ENCODE data around the gene SLC9A2. TPM values are rescaled to one million over a fixed set of nuclear protein-coding genes. Genes with fewer than 3 reads are reported as not detected.

SLC9A2 gene, protein sequence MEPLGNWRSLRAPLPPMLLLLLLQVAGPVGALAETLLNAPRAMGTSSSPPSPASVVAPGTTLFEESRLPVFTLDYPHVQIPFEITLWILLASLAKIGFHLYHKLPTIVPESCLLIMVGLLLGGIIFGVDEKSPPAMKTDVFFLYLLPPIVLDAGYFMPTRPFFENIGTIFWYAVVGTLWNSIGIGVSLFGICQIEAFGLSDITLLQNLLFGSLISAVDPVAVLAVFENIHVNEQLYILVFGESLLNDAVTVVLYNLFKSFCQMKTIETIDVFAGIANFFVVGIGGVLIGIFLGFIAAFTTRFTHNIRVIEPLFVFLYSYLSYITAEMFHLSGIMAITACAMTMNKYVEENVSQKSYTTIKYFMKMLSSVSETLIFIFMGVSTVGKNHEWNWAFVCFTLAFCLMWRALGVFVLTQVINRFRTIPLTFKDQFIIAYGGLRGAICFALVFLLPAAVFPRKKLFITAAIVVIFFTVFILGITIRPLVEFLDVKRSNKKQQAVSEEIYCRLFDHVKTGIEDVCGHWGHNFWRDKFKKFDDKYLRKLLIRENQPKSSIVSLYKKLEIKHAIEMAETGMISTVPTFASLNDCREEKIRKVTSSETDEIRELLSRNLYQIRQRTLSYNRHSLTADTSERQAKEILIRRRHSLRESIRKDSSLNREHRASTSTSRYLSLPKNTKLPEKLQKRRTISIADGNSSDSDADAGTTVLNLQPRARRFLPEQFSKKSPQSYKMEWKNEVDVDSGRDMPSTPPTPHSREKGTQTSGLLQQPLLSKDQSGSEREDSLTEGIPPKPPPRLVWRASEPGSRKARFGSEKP
- total RNA-seq (2022) (0.05 and 0.09 TPM in 2 replicates), Bru-seq, nascent RNA (percentile 12 among the genes with signal in this experiment), BruChase-seq, experiment 1, labeled RNA remaining after a 6-hour chase (percentile 13 among the genes with signal in this experiment), BruChase-seq, experiment 2, labeled RNA remaining after a 2-hour chase (percentile 12 among the genes with signal in this experiment)
- long read RNA-seq = 0 reads

DNA sequence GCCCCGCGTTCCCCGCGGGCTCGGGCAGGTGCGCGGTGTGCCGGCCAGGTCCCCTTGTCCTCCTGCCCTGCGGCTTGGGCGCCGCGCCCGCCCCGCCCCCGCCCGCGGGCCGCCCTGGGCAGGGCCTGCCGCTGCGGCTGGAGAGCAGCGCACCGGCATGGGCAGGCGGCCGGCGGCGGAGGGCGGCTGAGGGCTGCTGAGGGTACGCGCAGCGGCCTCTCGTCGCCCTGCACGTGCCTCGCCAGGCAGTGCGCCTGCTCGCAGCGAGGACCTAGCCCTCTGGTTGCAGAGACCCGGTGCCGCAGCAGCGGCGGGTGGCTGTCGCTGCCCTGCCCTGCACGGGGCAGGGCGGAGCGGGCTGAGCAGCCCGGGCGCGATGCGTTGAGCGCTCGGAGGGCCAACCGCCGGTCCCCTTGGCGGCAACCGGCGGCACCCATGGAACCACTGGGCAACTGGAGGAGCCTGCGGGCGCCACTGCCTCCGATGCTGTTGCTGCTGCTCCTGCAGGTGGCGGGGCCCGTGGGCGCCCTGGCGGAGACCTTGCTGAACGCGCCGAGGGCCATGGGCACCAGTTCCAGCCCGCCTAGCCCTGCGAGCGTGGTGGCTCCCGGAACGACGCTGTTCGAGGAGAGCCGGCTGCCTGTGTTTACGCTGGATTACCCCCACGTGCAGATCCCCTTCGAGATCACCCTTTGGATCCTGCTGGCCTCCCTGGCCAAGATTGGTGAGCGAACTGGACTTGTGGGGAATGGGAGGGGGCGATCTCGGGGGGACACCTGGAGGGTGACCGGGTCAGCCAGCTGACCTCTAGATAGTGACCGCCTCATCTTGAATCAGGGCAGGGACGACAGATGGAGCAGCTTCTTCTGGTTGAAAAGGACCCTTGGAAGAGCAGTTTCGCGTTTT is at the start of gene SLC9A2:
TSS of gene SLC9A2 (plus strand) at position 140 of the 906 bp plus-strand sequence. CDS start at position 436, 296 bp downstream.
- CTCF ChIA-PET = interaction anchor here (1.0 kb wide), 1 partner anchor 146 kb away, joined by 7 read pairs; the partner anchor contains the start of gene SLC9A4
- H3K36me3 Mint-ChIP-seq (ENCODE audit: insufficient read depth, unreplicated experiment) = no peaks in the 10 kb centered on the region
- no peaks in the 10 kb centered on the region for H3K4me1 Mint-ChIP-seq (ENCODE audit: insufficient read depth, unreplicated experiment)
- no peak within 1 kb of the TSS for H3K27ac Mint-ChIP-seq (ENCODE audit: low read depth, unreplicated experiment)
- BruUV-seq (replicated peaks) = no TSS peak
- TF ChIP-seq, protein P1, sequence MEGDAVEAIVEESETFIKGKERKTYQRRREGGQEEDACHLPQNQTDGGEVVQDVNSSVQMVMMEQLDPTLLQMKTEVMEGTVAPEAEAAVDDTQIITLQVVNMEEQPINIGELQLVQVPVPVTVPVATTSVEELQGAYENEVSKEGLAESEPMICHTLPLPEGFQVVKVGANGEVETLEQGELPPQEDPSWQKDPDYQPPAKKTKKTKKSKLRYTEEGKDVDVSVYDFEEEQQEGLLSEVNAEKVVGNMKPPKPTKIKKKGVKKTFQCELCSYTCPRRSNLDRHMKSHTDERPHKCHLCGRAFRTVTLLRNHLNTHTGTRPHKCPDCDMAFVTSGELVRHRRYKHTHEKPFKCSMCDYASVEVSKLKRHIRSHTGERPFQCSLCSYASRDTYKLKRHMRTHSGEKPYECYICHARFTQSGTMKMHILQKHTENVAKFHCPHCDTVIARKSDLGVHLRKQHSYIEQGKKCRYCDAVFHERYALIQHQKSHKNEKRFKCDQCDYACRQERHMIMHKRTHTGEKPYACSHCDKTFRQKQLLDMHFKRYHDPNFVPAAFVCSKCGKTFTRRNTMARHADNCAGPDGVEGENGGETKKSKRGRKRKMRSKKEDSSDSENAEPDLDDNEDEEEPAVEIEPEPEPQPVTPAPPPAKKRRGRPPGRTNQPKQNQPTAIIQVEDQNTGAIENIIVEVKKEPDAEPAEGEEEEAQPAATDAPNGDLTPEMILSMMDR (IDR thresholded peaks at IDR 0.05; ENCODE audit: unreplicated experiment) = no peak
- intact Hi-C loops (cut with micrococcal nuclease) = loop anchor here (10.0 kb wide), 1 partner anchor 185 kb away; no protein-coding TSS in a partner anchor
- H3K9me3 Mint-ChIP-seq (ENCODE audit: unreplicated experiment) = no peaks in the 10 kb centered on the region
- peak within 1 kb of the TSS; percentile 55 for H3K4me3 Mint-ChIP-seq (ENCODE audit: unreplicated experiment)
- H3K27me3 Mint-ChIP-seq (ENCODE audit: insufficient read depth, unreplicated experiment) = peaks cover 67% of the 10 kb centered on the region
- POLR2A ChIA-PET = no interaction called here
- no peak for DNase-seq (ENCODE audit: unreplicated experiment)

DNA sequence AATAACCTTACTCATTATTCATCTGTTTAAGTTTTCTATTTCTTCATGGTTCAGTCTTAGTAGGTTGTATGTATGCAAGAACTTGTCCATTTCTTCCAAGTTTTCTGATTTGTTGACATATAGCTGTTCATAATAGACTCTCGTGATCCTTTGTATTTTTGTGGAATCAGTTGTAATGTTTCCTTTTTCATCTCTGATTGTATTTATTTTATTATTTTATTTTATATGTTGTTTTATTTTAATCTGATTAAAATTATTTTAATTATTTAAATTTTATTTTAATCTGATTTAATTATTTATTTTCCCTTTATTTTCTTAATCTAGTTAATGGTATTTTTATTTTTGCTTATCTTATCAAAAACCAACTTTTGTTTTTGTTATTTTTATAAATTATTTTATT is 43.5 kb upstream of the SLC9A2 start:
- H3K9me3 Mint-ChIP-seq (ENCODE audit: unreplicated experiment) = peaks cover 13% of the 10 kb centered on the region
- intact Hi-C loops (cut with micrococcal nuclease) = no loop called here
- POLR2A ChIA-PET = no interaction called here
- no peak for DNase-seq (ENCODE audit: unreplicated experiment)
- no peak overlapping the region for H3K4me3 Mint-ChIP-seq (ENCODE audit: unreplicated experiment)
- TF ChIP-seq, protein P1 (IDR thresholded peaks at IDR 0.05; ENCODE audit: unreplicated experiment) = no peak
- CTCF ChIA-PET = interaction anchor here (0.8 kb wide), 1 partner anchor 26 kb away, joined by 3 read pairs; no protein-coding TSS in a partner anchor
- H3K27ac Mint-ChIP-seq (ENCODE audit: low read depth, unreplicated experiment) = no peak overlapping the region
- no peaks in the 10 kb centered on the region for H3K27me3 Mint-ChIP-seq (ENCODE audit: insufficient read depth, unreplicated experiment)
- no TSS peak for BruUV-seq (replicated peaks)
- H3K4me1 Mint-ChIP-seq (ENCODE audit: insufficient read depth, unreplicated experiment) = no peaks in the 10 kb centered on the region
- H3K36me3 Mint-ChIP-seq (ENCODE audit: insufficient read depth, unreplicated experiment) = no peaks in the 10 kb centered on the region

DNA sequence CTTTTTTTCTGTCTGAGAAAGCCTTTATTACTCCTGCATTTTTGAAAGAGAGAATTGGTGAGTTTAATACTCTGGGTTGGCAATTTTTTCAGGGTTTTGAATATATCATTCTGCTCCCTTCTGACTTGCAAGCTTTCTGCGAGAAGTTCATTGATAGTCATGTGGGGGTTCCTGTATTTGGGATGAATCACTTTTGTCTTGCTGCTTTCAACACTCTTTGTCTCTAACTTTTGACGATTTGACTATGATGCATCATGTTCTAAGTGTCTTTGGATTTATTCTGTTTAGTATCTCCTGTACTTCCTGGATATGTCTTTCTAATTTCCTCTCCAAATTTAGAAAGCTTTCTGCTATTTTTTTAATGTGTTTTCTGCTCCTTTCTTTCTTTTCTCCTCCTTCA is 41.0 kb upstream of the SLC9A2 start:
- DNase-seq (ENCODE audit: unreplicated experiment) = no peak
- H3K27ac Mint-ChIP-seq (ENCODE audit: low read depth, unreplicated experiment) = no peak overlapping the region
- CTCF ChIA-PET = interaction anchor here (0.7 kb wide), 1 partner anchor 506 kb away, joined by 4 read pairs; no protein-coding TSS in a partner anchor
- no peaks in the 10 kb centered on the region for H3K36me3 Mint-ChIP-seq (ENCODE audit: insufficient read depth, unreplicated experiment)
- H3K27me3 Mint-ChIP-seq (ENCODE audit: insufficient read depth, unreplicated experiment) = no peaks in the 10 kb centered on the region
- POLR2A ChIA-PET = no interaction called here
- no peak overlapping the region for H3K4me3 Mint-ChIP-seq (ENCODE audit: unreplicated experiment)
- H3K4me1 Mint-ChIP-seq (ENCODE audit: insufficient read depth, unreplicated experiment) = no peaks in the 10 kb centered on the region
- TF ChIP-seq, protein P1 (IDR thresholded peaks at IDR 0.05; ENCODE audit: unreplicated experiment) = no peak
- peaks cover 8% of the 10 kb centered on the region for H3K9me3 Mint-ChIP-seq (ENCODE audit: unreplicated experiment)
- no TSS peak for BruUV-seq (replicated peaks)
- intact Hi-C loops (cut with micrococcal nuclease) = no loop called here

Measured in MCF 10A (cell line).